ENCODE data around the gene GSG1L. TPM values are rescaled to one million over a fixed set of nuclear protein-coding genes. Genes with fewer than 3 reads are reported as not detected.

GSG1L gene
- total and polyA plus RNA-seq, 2 donors: 0.07 TPM; not detected in 1

DNA sequence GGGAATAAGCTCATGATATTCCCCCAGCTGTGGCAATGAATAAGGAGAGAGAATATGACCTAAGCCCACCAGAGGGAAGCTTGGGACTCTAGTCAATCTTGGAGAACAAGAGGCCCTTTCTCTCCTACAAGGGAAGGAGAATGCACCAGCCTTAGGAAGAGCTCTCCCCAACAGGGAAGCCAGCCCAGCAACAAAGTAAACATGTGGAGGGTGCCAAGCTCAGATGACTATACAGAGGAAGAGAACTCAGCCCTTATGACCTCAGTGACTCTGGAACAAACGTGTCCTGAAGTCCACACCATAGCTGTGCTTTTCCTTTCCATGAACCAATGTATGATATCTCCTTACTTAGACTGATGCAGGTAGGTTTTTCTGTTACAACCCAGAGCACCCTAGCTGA, 219.7 kb downstream of the GSG1L start:
- H3K36me3 ChIP-seq (ENCODE audit: control insufficient read depth in 2 of 2, insufficient read depth in 2 of 2, low read length in 1 of 2): no peaks in the 10 kb centered on the region
- DNase-seq (ENCODE audit: low read depth in 6 of 9, low spot score in 9 of 9): no peak
- 69% methylated on average over 1 of the region's 1 CpG for WGBS

DNA sequence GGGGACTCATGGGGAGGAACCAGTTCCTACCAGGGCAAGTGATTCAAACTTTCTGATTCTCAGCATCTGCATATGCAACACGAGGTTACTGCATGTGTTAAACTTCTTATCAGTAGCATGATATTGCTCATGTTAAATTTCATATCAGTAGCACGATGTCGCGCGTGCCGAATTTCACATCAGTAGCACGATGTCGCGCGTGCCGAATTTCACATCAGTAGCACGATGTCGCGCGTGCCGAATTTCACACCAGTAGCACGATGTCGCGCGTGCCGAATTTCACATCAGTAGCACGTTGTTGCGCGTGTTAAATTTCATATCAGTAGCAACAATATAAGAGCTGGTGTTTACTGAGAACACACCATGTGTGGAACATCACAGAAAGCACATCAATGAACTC, 221.6 kb downstream of the GSG1L start:
- no peak overlapping the region for H3K4me3 ChIP-seq (ENCODE audit: low read length in 2 of 2)
- H3K9me3 ChIP-seq (ENCODE audit: control insufficient read depth in 2 of 2, insufficient read depth in 1 of 2, low read length in 1 of 2): no peaks in the 10 kb centered on the region
- no peak overlapping the region for H3K27ac ChIP-seq (ENCODE audit: low read depth in 1 of 2, low read length in 1 of 2)
- no peaks in the 10 kb centered on the region for H3K4me1 ChIP-seq (ENCODE audit: control insufficient read depth in 2 of 2, insufficient read depth in 2 of 2, low read length in 2 of 2)
- 95% methylated on average over 24 of the region's 24 CpGs for WGBS
- DNase-seq (ENCODE audit: low read depth in 6 of 9, low spot score in 9 of 9): no peak
- H3K36me3 ChIP-seq (ENCODE audit: control insufficient read depth in 2 of 2, insufficient read depth in 2 of 2, low read length in 1 of 2): no peaks in the 10 kb centered on the region
- H3K27me3 ChIP-seq (ENCODE audit: control insufficient read depth in 2 of 2, insufficient read depth in 1 of 2, low read length in 1 of 2): no peaks in the 10 kb centered on the region

More for the DNA sequence above, 219.7 kb downstream of the GSG1L start:
- H3K9me3 ChIP-seq (ENCODE audit: control insufficient read depth in 2 of 2, insufficient read depth in 1 of 2, low read length in 1 of 2): no peaks in the 10 kb centered on the region
- no peak overlapping the region for H3K4me3 ChIP-seq (ENCODE audit: low read length in 2 of 2)
- no peaks in the 10 kb centered on the region for H3K4me1 ChIP-seq (ENCODE audit: control insufficient read depth in 2 of 2, insufficient read depth in 2 of 2, low read length in 2 of 2)
- H3K27ac ChIP-seq (ENCODE audit: low read depth in 1 of 2, low read length in 1 of 2): no peak overlapping the region
- H3K27me3 ChIP-seq (ENCODE audit: control insufficient read depth in 2 of 2, insufficient read depth in 1 of 2, low read length in 1 of 2): no peaks in the 10 kb centered on the region

DNA sequence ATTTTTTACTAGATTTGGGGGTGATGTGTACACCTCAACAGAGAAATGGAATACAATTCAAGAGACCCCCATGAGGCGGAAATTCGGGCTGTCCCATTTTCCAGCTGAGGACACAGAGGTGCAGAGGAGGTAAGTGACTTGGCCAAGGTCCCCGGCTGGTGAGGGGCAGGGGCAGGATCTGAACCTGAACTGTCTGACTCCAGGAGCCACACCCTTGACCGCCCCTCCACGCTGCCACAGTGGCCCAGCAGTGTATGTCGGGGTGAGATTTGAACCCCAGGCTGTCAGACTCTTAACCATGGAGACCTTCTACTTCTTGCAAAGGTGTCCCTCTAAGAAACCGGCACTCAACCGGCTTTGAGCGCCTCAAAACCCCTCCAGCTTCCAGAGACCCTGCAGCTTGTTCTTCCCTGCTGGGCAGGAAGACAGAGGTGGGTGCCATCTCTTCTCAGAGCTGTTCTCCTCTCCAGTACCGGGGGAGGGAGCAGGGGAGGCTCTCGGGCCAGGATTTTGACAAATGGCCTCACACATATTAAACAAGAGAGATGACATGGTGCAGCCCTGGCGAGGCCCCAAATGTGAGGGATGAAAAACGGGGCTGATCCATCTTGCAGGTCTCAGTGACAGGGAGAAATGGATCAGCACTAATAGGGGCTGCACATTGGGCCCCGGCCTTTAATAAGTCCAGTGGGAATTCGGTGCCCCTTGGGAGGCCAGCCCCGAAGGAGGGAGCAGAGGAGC, 222.3 kb downstream of the GSG1L start:
- Histone ChIP-seq H3K4me3 (ENCODE audit: low read length in 2 of 2) (no peak overlapping the region), H3K27me3 (ENCODE audit: control insufficient read depth in 2 of 2, insufficient read depth in 1 of 2, low read length in 1 of 2) (no peaks in the 10 kb centered on the region), H3K27ac (ENCODE audit: low read depth in 1 of 2, low read length in 1 of 2) (no peak overlapping the region), H3K4me1 (ENCODE audit: control insufficient read depth in 2 of 2, insufficient read depth in 2 of 2, low read length in 2 of 2) (no peaks in the 10 kb centered on the region), H3K36me3 (ENCODE audit: control insufficient read depth in 2 of 2, insufficient read depth in 2 of 2, low read length in 1 of 2) (no peaks in the 10 kb centered on the region), H3K9me3 (ENCODE audit: control insufficient read depth in 2 of 2, insufficient read depth in 1 of 2, low read length in 1 of 2) (no peaks in the 10 kb centered on the region)
- DNase-seq (ENCODE audit: low read depth in 6 of 9, low spot score in 9 of 9): no peak
- 88% methylated on average over 16 of the region's 16 CpGs for WGBS

DNA sequence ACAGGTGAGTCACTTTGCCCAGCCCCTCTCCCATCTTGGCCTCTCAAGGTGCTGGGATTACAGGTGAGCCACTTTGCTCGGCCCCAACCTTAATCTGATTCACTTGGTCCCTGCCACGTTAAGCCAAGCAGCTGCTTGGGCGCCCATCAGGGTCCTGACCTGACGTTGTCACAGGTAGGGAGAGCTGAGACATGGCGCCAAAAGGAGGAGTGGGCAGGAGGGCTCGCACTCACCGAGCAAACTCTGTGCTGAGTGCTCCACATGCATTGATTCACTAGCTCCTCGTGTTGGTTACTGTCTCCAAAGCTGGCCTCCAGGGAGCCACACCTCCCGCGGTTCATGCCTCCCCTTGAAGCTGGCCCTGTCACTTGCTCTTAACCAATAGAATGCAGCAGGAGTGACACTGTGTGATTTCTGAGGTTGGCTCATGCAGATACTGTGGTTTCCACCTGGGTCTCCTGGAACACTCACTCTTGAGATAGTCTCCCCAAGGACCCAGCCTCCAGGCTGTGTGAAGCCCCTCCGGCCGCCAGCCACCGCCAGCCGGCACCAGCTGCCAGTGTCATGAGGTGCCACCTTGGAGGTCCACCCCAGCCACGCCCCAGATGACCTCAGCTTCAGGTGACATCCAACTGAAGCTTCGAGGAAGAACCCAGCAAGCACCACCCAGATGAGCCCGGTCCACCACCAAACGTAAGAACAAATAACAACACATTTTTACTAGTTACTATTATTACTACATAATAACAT, 223.0 kb downstream of the GSG1L start:
- no peaks in the 10 kb centered on the region for H3K4me1 ChIP-seq (ENCODE audit: control insufficient read depth in 2 of 2, insufficient read depth in 2 of 2, low read length in 2 of 2)
- H3K27ac ChIP-seq (ENCODE audit: low read depth in 1 of 2, low read length in 1 of 2): no peak overlapping the region
- no peaks in the 10 kb centered on the region for H3K36me3 ChIP-seq (ENCODE audit: control insufficient read depth in 2 of 2, insufficient read depth in 2 of 2, low read length in 1 of 2)
- no peaks in the 10 kb centered on the region for H3K27me3 ChIP-seq (ENCODE audit: control insufficient read depth in 2 of 2, insufficient read depth in 1 of 2, low read length in 1 of 2)
- DNase-seq (ENCODE audit: low read depth in 6 of 9, low spot score in 9 of 9): no peak
- no peak overlapping the region for H3K4me3 ChIP-seq (ENCODE audit: low read length in 2 of 2)
- no peaks in the 10 kb centered on the region for H3K9me3 ChIP-seq (ENCODE audit: control insufficient read depth in 2 of 2, insufficient read depth in 1 of 2, low read length in 1 of 2)
- WGBS: 84% methylated on average over 18 of the region's 18 CpGs

DNA sequence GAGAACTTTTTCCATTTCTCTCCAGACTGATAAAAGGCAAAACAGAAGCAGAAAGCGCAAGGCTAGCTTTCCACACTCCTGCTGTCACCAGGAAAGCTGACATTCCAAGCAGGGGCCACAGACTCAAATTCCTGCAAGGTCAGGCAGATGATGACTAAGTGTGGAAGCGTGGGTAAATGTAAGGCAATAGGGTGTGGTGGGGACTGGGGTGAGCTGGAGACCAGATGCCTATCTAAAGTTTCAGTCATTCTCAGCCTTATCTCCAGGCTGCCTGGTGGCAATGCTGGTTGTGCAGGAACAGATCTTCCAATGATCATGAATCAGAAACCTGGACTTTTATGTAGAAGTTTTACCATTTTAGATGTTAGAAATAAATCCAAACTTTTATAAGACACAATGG, 224.1 kb downstream of the GSG1L start:
- Histone ChIP-seq H3K4me1 (ENCODE audit: control insufficient read depth in 2 of 2, insufficient read depth in 2 of 2, low read length in 2 of 2) (no peaks in the 10 kb centered on the region), H3K36me3 (ENCODE audit: control insufficient read depth in 2 of 2, insufficient read depth in 2 of 2, low read length in 1 of 2) (no peaks in the 10 kb centered on the region), H3K27ac (ENCODE audit: low read depth in 1 of 2, low read length in 1 of 2) (no peak overlapping the region), H3K9me3 (ENCODE audit: control insufficient read depth in 2 of 2, insufficient read depth in 1 of 2, low read length in 1 of 2) (no peaks in the 10 kb centered on the region), H3K27me3 (ENCODE audit: control insufficient read depth in 2 of 2, insufficient read depth in 1 of 2, low read length in 1 of 2) (no peaks in the 10 kb centered on the region), H3K4me3 (ENCODE audit: low read length in 2 of 2) (no peak overlapping the region)
- WGBS: 94% methylated on average over 2 of the region's 2 CpGs
- DNase-seq (ENCODE audit: low read depth in 6 of 9, low spot score in 9 of 9): no peak

DNA sequence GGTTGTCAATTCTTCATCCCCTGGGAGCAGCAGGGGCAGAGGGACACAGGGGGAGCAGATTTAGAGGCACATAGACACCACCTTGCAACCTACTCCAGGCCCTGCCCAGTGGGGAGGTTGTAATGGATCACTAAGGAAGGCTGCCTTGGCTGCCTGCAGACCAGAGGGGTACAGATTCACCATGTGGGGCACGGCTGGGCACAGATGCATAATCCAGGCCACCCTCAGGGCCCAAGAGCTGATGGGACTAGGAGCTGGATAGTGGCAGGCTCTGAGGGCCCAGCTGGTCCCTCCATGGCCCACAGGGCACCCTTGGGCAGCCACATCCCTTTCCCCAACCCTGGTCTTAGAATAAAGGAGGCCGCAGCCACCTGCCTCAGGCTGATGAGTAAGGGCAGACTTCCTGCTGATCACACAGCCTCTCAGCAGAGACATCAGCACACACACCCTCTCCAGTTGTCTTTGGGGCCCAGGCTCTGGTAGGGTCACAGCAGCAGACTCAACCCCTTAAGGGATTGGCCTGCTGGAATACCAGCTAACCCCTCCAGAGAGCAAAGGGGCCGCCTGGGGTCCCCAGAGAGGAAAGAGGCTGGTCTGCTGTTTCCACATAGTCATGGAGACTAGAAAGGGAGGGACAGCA, 224.9 kb downstream of the GSG1L start:
- no peaks in the 10 kb centered on the region for H3K4me1 ChIP-seq (ENCODE audit: control insufficient read depth in 2 of 2, insufficient read depth in 2 of 2, low read length in 2 of 2)
- no peaks in the 10 kb centered on the region for H3K9me3 ChIP-seq (ENCODE audit: control insufficient read depth in 2 of 2, insufficient read depth in 1 of 2, low read length in 1 of 2)
- 90% methylated on average over 3 of the region's 3 CpGs for WGBS
- no peaks in the 10 kb centered on the region for H3K36me3 ChIP-seq (ENCODE audit: control insufficient read depth in 2 of 2, insufficient read depth in 2 of 2, low read length in 1 of 2)
- no peak overlapping the region for H3K27ac ChIP-seq (ENCODE audit: low read depth in 1 of 2, low read length in 1 of 2)
- no peaks in the 10 kb centered on the region for H3K27me3 ChIP-seq (ENCODE audit: control insufficient read depth in 2 of 2, insufficient read depth in 1 of 2, low read length in 1 of 2)
- H3K4me3 ChIP-seq (ENCODE audit: low read length in 2 of 2): no peak overlapping the region
- DNase-seq (ENCODE audit: low read depth in 6 of 9, low spot score in 9 of 9): no peak

DNA sequence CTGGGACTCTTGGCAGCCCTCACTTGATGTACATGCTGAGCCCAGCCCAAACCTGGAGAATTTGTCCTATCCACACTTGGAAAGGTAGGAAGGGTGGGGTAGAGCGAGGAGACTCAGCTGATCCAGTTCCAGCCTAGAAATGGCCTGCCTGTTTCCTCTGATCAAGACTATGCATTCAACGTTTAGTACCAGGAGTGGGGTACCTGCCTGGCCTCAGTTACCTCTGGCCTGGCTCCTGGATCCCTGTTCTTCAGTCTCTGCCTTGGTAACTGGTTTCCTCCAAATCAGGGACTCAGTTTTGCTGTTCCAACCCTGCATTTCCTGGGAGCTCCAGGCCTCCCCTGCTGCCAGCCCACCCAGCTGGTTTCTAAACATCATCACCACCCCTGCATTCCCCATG, 233.5 kb downstream of the GSG1L start:
- no peaks in the 10 kb centered on the region for H3K36me3 ChIP-seq (ENCODE audit: control insufficient read depth in 2 of 2, insufficient read depth in 2 of 2, low read length in 1 of 2)
- no peak overlapping the region for H3K4me3 ChIP-seq (ENCODE audit: low read length in 2 of 2)
- 91% methylated on average over 2 of the region's 2 CpGs for WGBS
- H3K27ac ChIP-seq (ENCODE audit: low read depth in 1 of 2, low read length in 1 of 2): no peak overlapping the region
- no peak for DNase-seq (ENCODE audit: low read depth in 6 of 9, low spot score in 9 of 9)
- no peaks in the 10 kb centered on the region for H3K4me1 ChIP-seq (ENCODE audit: control insufficient read depth in 2 of 2, insufficient read depth in 2 of 2, low read length in 2 of 2)
- no peaks in the 10 kb centered on the region for H3K9me3 ChIP-seq (ENCODE audit: control insufficient read depth in 2 of 2, insufficient read depth in 1 of 2, low read length in 1 of 2)
- no peaks in the 10 kb centered on the region for H3K27me3 ChIP-seq (ENCODE audit: control insufficient read depth in 2 of 2, insufficient read depth in 1 of 2, low read length in 1 of 2)

DNA sequence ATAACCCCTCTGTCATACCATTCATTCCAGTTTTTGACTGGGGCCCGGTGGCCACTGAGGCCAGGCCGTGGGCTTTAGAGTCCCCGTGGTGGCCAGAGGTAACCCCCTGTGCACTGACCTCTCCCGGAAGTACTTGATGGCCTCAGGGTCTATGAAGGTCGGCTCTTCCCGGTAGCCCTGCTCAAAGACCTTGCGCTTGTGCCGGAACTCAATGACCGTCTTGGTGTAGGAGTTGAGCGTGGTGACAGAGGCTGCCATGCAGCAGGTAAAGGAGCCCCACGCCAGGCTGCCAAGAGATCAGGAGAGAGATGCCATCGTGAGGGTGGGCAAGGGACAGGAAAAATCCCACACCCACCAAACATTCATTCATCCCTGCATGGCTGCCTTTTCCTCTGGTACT, 234.8 kb downstream of the GSG1L start:
- 97% methylated on average over 12 of the region's 12 CpGs for WGBS
- DNase-seq (ENCODE audit: low read depth in 6 of 9, low spot score in 9 of 9): no peak
- no peak overlapping the region for H3K4me3 ChIP-seq (ENCODE audit: low read length in 2 of 2)
- H3K27ac ChIP-seq (ENCODE audit: low read depth in 1 of 2, low read length in 1 of 2): no peak overlapping the region
- H3K36me3 ChIP-seq (ENCODE audit: control insufficient read depth in 2 of 2, insufficient read depth in 2 of 2, low read length in 1 of 2): no peaks in the 10 kb centered on the region
- H3K9me3 ChIP-seq (ENCODE audit: control insufficient read depth in 2 of 2, insufficient read depth in 1 of 2, low read length in 1 of 2): no peaks in the 10 kb centered on the region
- no peaks in the 10 kb centered on the region for H3K4me1 ChIP-seq (ENCODE audit: control insufficient read depth in 2 of 2, insufficient read depth in 2 of 2, low read length in 2 of 2)
- no peaks in the 10 kb centered on the region for H3K27me3 ChIP-seq (ENCODE audit: control insufficient read depth in 2 of 2, insufficient read depth in 1 of 2, low read length in 1 of 2)

DNA sequence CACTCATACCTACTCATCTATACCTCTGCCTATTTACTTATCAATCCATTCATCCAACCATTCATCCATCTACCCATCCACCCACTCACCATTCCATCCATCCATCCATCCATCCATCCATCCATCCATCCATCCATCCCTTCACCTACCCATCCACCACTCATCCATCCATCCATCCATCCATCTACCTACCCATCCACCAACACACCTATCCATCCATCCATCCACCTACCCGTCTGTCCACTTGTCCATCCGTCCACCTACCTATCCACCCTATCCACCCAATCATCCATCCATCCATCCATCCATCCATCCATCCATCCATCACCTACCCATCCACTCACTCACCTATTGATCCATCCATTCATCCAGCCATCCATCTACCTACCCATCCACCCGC, 235.7 kb downstream of the GSG1L start:
- H3K27ac ChIP-seq (ENCODE audit: low read depth in 1 of 2, low read length in 1 of 2): no peak overlapping the region
- H3K9me3 ChIP-seq (ENCODE audit: control insufficient read depth in 2 of 2, insufficient read depth in 1 of 2, low read length in 1 of 2): no peaks in the 10 kb centered on the region
- no peak overlapping the region for H3K4me3 ChIP-seq (ENCODE audit: low read length in 2 of 2)
- no peaks in the 10 kb centered on the region for H3K27me3 ChIP-seq (ENCODE audit: control insufficient read depth in 2 of 2, insufficient read depth in 1 of 2, low read length in 1 of 2)
- no peaks in the 10 kb centered on the region for H3K36me3 ChIP-seq (ENCODE audit: control insufficient read depth in 2 of 2, insufficient read depth in 2 of 2, low read length in 1 of 2)
- DNase-seq (ENCODE audit: low read depth in 6 of 9, low spot score in 9 of 9): no peak
- WGBS: 78% methylated on average over 3 of the region's 3 CpGs
- H3K4me1 ChIP-seq (ENCODE audit: control insufficient read depth in 2 of 2, insufficient read depth in 2 of 2, low read length in 2 of 2): no peaks in the 10 kb centered on the region

Data from thymus (tissue), 11 donors.